Chondrocyte (in vitro differentiated cells): ENCODE data around the gene PPP1R37. TPM values are rescaled to one million over a fixed set of nuclear protein-coding genes. Genes with fewer than 3 reads are reported as not detected.

ENCODE experiments used
- DNase-seq: peaks from one replicate; pipeline ENCODE4 v3.0.0; 2021; ENCODE audit warnings: mixed read lengths, low spot score
- H3K27ac Mint-ChIP-seq: one replicate; pipeline ENCODE4 v1.8.0; 2021; ENCODE audit warnings: mild to moderate bottlenecking, moderate library complexity, mixed read lengths; ENCODE audit not compliant: unreplicated experiment
- H3K27me3 Mint-ChIP-seq: 2 replicates; pipeline ENCODE4 v1.8.0; 2021; ENCODE audit warnings: low read depth, mixed read lengths
- H3K36me3 Mint-ChIP-seq: 2 replicates; pipeline ENCODE4 v1.8.0; 2021; ENCODE audit warnings: low read depth, mixed read lengths
- H3K4me1 Mint-ChIP-seq: 2 replicates; pipeline ENCODE4 v1.8.0; 2021; ENCODE audit warnings: low read depth, mild to moderate bottlenecking, mixed read lengths
- H3K4me3 Mint-ChIP-seq: one replicate; pipeline ENCODE4 v1.8.0; 2021; ENCODE audit warnings: mild to moderate bottlenecking, moderate library complexity, mixed read lengths; ENCODE audit not compliant: unreplicated experiment
- H3K9me3 Mint-ChIP-seq: 2 replicates; pipeline ENCODE4 v1.8.0; 2021; ENCODE audit warnings: low read depth, mixed read lengths
- total RNA-seq: library from RNA; stranded (reverse); gene quantifications from 3 replicates; pipeline ENCODE4 v1.2.1, GENCODE V29; 2021
- TF ChIP-seq, protein P1 (sequence below): fragments of 200-600 bp; sonication (generic); IDR thresholded peaks from 2 replicates; pipeline ENCODE4 v1.5.0; 2021; ENCODE audit warnings: antibody characterized with exemption, mild to moderate bottlenecking, moderate library complexity

The PPP1R37 gene
- total RNA-seq, 1 donor from 2014 or later = 30.2 TPM

DNA sequence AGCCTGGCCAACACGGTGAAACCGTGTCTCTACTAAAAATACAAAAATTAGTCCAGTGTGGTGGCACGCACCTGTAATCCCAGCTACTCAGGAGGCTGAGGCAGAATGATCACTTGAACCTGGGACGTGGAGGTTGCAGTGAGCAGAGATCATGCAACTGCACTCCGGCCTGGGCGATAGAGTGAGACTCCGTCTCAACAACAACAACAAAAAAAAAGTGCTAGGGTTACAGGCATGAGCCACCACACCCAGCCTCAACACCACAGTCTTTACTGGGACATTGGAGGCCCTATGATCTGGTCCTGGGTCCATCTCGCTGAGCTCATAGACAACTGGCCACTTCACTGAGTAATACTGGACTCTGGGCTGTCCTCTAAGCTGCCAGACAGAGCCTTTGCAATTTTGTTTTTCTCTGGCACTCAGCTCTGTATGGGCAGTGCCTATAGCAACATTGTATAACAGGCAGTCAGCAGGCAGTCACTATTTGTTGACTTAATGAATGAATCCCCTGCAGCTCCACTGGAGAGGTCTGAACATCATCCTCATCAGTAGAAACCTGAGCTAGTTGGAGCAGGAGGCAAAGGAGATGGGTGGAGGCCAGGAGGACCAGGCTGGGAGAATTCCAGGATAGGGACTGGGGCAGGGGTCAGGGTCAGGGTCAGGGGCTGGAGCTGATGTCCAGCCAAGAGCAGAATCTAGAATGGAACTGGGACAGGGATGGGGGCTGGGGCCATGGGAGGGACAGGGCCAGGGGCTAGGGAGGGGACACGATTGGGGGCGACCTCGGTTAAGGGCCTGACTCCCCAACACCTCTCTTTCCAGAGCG lies 93.7 kb downstream of the PPP1R37 start:
- Mint-ChIP-seq H3K9me3 (peaks cover 7% of the 10 kb centered on the region), H3K4me1 (peaks cover 13% of the 10 kb centered on the region), H3K27me3 (no peaks in the 10 kb centered on the region), H3K4me3 (no peak overlapping the region), H3K27ac (peak overlapping the region; percentile 63), H3K36me3 (peaks cover 12% of the 10 kb centered on the region)
- DNase-seq = no peak
- TF ChIP-seq, protein P1, sequence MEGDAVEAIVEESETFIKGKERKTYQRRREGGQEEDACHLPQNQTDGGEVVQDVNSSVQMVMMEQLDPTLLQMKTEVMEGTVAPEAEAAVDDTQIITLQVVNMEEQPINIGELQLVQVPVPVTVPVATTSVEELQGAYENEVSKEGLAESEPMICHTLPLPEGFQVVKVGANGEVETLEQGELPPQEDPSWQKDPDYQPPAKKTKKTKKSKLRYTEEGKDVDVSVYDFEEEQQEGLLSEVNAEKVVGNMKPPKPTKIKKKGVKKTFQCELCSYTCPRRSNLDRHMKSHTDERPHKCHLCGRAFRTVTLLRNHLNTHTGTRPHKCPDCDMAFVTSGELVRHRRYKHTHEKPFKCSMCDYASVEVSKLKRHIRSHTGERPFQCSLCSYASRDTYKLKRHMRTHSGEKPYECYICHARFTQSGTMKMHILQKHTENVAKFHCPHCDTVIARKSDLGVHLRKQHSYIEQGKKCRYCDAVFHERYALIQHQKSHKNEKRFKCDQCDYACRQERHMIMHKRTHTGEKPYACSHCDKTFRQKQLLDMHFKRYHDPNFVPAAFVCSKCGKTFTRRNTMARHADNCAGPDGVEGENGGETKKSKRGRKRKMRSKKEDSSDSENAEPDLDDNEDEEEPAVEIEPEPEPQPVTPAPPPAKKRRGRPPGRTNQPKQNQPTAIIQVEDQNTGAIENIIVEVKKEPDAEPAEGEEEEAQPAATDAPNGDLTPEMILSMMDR = no peak

DNA sequence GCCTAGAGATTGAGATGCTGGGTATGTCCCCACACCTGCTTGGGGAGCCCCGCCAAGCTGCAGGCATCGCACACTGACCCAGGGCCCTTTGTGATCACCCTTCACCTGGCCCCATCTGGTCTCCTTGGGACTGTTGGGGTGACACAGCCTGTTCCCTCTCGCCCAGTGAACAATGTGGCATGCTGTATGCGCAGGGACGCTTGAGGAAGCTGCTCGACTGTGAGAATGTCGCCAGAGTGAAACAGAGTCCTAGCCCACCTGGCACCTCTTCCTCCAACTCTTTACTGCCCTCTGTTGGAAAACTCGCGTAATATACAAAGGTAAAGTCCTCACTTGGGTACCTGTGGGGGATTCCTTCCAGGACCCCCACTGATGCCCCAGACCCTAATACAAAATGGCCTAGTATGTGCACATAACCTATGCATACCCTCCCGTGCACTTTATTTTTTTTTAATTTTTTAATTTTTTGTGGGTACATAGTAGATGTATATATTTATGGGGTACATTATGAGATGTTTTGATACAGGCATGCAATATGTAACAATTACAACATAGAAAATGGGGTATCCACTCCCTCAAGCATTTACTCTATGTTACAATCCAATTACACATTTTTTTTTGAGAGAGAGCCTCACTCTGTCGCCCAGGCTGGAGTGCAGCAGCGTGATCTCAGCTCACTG lies 94.6 kb downstream of the PPP1R37 start:
- Mint-ChIP-seq H3K4me1 (peaks cover 10% of the 10 kb centered on the region), H3K4me3 (no peak overlapping the region), H3K9me3 (peaks cover 7% of the 10 kb centered on the region), H3K36me3 (peaks cover 12% of the 10 kb centered on the region), H3K27me3 (no peaks in the 10 kb centered on the region), H3K27ac (no peak overlapping the region)
- TF ChIP-seq, protein P1 = peak; percentile 73
- no peak for DNase-seq

DNA sequence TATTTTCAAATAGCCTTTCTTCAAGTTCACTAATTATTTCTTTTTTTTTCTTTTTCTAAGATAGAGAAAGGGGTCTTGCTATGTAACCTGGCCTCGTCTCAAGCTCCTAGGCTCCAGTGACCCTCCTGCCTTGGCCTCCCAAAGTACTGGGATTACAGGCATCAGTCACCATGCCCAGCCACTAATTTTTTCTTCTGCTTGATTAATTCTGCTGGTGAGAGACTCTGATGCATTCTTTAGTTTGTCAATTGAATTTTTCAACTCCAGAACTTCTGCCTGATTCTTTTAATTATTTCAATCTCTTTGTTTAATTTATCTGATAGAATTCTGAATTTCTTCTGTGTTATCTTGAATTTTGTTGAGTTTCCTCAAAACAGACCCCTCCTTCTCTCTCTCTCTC lies 97.0 kb downstream of the PPP1R37 start:
- Mint-ChIP-seq H3K36me3 (peaks cover 11% of the 10 kb centered on the region), H3K9me3 (peaks cover 7% of the 10 kb centered on the region), H3K27ac (no peak overlapping the region), H3K4me3 (no peak overlapping the region), H3K4me1 (peaks cover 10% of the 10 kb centered on the region), H3K27me3 (no peaks in the 10 kb centered on the region)
- TF ChIP-seq, protein P1 = no peak
- DNase-seq = no peak

DNA sequence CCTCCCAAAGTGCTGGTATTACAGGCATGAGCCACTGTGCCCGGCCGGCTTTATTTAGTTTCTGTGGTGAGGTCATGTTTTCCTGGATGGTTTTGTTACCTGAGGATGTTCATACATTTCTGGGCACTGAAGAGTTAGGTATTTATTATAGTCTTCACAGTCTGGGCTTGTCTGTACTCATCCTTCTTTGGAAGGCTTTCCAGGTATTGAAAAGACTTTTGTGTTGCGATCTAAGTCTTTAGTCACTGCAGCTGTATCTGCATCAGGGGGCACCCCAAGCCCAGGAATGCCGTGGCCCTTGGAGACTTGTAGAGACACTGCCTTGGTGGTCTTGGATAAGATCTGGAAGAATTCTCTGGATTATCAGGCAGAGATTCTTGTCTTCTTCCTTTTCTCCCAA lies 98.4 kb downstream of the PPP1R37 start:
- TF ChIP-seq, protein P1 = no peak
- Mint-ChIP-seq H3K27me3 (no peaks in the 10 kb centered on the region), H3K27ac (no peak overlapping the region), H3K9me3 (peaks cover 7% of the 10 kb centered on the region), H3K4me1 (peaks cover 7% of the 10 kb centered on the region), H3K36me3 (peaks cover 10% of the 10 kb centered on the region), H3K4me3 (no peak overlapping the region)
- no peak for DNase-seq

DNA sequence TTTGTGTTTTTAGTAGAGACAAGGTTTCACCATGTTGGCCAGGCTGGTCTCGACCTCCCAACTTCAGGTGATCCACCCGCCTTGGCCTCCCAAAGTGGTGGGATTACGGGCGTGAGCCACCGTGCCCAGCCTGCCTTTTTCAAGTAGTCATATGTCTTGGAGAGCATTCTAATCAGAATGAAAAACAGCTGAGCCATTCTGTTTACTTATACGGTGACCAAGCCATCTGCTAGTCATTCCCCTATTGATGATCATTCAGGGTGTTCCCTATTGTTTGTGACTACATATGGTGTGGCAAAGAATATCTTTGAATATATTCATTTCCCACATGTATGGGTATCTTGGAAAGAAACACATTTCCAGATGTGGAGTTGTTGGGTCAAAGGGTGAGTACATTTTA lies 102.8 kb downstream of the PPP1R37 start:
- no peaks in the 10 kb centered on the region for H3K4me1 Mint-ChIP-seq
- H3K27me3 Mint-ChIP-seq = no peaks in the 10 kb centered on the region
- H3K4me3 Mint-ChIP-seq = no peak overlapping the region
- no peak for DNase-seq
- TF ChIP-seq, protein P1 = no peak
- H3K9me3 Mint-ChIP-seq = no peaks in the 10 kb centered on the region
- H3K36me3 Mint-ChIP-seq = peaks cover 6% of the 10 kb centered on the region
- no peak overlapping the region for H3K27ac Mint-ChIP-seq

Other genes starting within 250 kb of the PPP1R37 start
- 88.9 to 120 TPM (median 116 TPM) in 3 replicates for gene NECTIN2, start 246.9 kb upstream of the PPP1R37 start, total RNA-seq
- 39.0 to 46.1 TPM (median 40.9 TPM) in 3 replicates for gene TOMM40, start 201.9 kb upstream of the PPP1R37 start, total RNA-seq
- gene APOE, start 187.4 kb upstream of the PPP1R37 start, total RNA-seq = 47.1 to 178 TPM (median 170 TPM) in 3 replicates
- gene APOC1, start 178.6 kb upstream of the PPP1R37 start, total RNA-seq = 2.2 to 6.9 TPM in 2 of 3 replicates, not detected in the other
- not detected in 3 replicates for gene APOC4, start 150.9 kb upstream of the PPP1R37 start, total RNA-seq
- gene APOC2, start 147.1 kb upstream of the PPP1R37 start, total RNA-seq = not detected in 3 replicates
- gene CLPTM1, start 137.8 kb upstream of the PPP1R37 start, total RNA-seq = 91.4 to 122 TPM (median 96.3 TPM) in 3 replicates
- gene RELB, start 91.7 kb upstream of the PPP1R37 start, total RNA-seq = 7.4 to 11.0 TPM (median 9.8 TPM) in 3 replicates
- 43.4 to 63.6 TPM (median 49.1 TPM) in 3 replicates for gene CLASRP, start 54.1 kb upstream of the PPP1R37 start, total RNA-seq
- gene ZNF296, start 16.7 kb upstream of the PPP1R37 start, total RNA-seq = 0.12 to 0.58 TPM (median 0.49 TPM) in 3 replicates
- 14.7 to 21.7 TPM (median 17.8 TPM) in 3 replicates for gene GEMIN7, start 13.9 kb upstream of the PPP1R37 start, total RNA-seq
- 0.10 to 0.13 TPM in 2 of 3 replicates, not detected in the other for gene NKPD1, start 67.8 kb downstream of the PPP1R37 start, total RNA-seq
- gene TRAPPC6A, start 85.1 kb downstream of the PPP1R37 start, total RNA-seq = 12.7 to 15.9 TPM (median 13.7 TPM) in 3 replicates
- 15.1 to 21.0 TPM (median 17.6 TPM) in 3 replicates for gene BLOC1S3, start 85.6 kb downstream of the PPP1R37 start, total RNA-seq
- gene EXOC3L2, start 152.2 kb downstream of the PPP1R37 start, total RNA-seq = 0.37 to 1.3 TPM (median 0.51 TPM) in 3 replicates
- gene MARK4, start 158.1 kb downstream of the PPP1R37 start, total RNA-seq = 36.5 to 54.7 TPM (median 46.3 TPM) in 3 replicates
- gene CKM, start 229.7 kb downstream of the PPP1R37 start, total RNA-seq = not detected in 3 replicates
- gene KLC3, start 247.6 kb downstream of the PPP1R37 start, total RNA-seq = 0.22 TPM in 1 of 3 replicates, not detected in the others